PC-9 (cell line): ENCODE data around the gene NR2C2.

ENCODE experiments used
- CTCF ChIP-seq: fragments of 200-600 bp; sonication (generic); conservative IDR thresholded peaks from 2 replicates; pipeline ENCODE4 v1.6.1; 2017; ENCODE audit warnings: mixed run types, antibody characterized with exemption, mild to moderate bottlenecking, moderate library complexity
- EZH2 ChIP-seq: fragments of 200-600 bp; sonication (generic); IDR thresholded peaks from 2 replicates; pipeline ENCODE4 v1.8.0; 2017; ENCODE audit warnings: antibody characterized with exemption, low read depth

DNA sequence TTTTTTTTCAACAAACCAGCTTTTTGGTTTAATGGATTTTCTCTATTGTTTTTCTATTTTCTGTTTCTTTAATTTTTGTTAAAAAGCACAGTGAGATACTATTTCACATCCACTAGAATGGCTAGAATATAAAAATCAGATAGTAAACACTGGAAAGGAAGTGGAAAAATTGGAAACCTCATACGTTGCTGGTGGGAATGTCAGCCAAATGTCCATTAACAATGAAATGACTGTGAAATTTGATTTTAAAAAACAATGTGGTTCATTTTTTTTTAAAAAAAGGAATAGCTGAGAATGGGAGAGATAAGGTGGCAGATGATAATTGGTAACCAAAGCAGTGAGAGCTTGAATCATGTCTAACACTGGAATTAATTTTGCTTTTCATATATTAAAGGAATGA is 19.9 kb downstream of the NR2C2 start:
- no peak for TF ChIP-seq CTCF
- no peak for TF ChIP-seq EZH2
